ENCODE results near the gene LCORL. TPM values are rescaled to one million over a fixed set of nuclear protein-coding genes. Genes with fewer than 3 reads are reported as not detected.

The LCORL gene
- total RNA-seq, 2 experiments from 2014 or later: 6.3 to 6.5 TPM

GRCh38 chr4:17877661-17878060, 143.9 kb downstream of the LCORL start:
- Mint-ChIP-seq H3K4me3 (no peak overlapping the region), H3K27ac (no peak overlapping the region), H3K9me3 (no peaks in the 10 kb centered on the region), H3K27me3 (no peaks in the 10 kb centered on the region), H3K4me1 (ENCODE audit: low read depth) (no peaks in the 10 kb centered on the region), H3K36me3 (ENCODE audit: low read depth) (peaks cover 10% of the 10 kb centered on the region)
- Histone ChIP-seq H3K4me1 (ENCODE audit: insufficient read depth, low read length) (no peaks in the 10 kb centered on the region), H3K9me3 (ENCODE audit: control insufficient read depth in 1 of 2, insufficient read depth in 1 of 2, low read length in 2 of 2) (no peaks in the 10 kb centered on the region), H3K36me3 (ENCODE audit: insufficient read depth, low read length) (no peaks in the 10 kb centered on the region), H3K27me3 (ENCODE audit: control insufficient read depth in 1 of 2, insufficient read depth in 2 of 2, low read length in 2 of 2) (no peaks in the 10 kb centered on the region), H3K4me3 (ENCODE audit: low read length) (no peak overlapping the region), H3K27ac (ENCODE audit: low read depth in 1 of 2, low read length in 2 of 2) (no peak overlapping the region)
- ATAC-seq (ENCODE audit: poor library complexity): no peak
- ChIA-PET CTCF (no interaction called here), POLR2A (no interaction called here)
- TF ChIP-seq, protein P1, sequence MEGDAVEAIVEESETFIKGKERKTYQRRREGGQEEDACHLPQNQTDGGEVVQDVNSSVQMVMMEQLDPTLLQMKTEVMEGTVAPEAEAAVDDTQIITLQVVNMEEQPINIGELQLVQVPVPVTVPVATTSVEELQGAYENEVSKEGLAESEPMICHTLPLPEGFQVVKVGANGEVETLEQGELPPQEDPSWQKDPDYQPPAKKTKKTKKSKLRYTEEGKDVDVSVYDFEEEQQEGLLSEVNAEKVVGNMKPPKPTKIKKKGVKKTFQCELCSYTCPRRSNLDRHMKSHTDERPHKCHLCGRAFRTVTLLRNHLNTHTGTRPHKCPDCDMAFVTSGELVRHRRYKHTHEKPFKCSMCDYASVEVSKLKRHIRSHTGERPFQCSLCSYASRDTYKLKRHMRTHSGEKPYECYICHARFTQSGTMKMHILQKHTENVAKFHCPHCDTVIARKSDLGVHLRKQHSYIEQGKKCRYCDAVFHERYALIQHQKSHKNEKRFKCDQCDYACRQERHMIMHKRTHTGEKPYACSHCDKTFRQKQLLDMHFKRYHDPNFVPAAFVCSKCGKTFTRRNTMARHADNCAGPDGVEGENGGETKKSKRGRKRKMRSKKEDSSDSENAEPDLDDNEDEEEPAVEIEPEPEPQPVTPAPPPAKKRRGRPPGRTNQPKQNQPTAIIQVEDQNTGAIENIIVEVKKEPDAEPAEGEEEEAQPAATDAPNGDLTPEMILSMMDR (IDR thresholded peaks at IDR 0.05): no peak
- no peak for DNase-seq
- intact Hi-C loops (cut with DNase I, micrococcal nuclease): no loop called here

DNA sequence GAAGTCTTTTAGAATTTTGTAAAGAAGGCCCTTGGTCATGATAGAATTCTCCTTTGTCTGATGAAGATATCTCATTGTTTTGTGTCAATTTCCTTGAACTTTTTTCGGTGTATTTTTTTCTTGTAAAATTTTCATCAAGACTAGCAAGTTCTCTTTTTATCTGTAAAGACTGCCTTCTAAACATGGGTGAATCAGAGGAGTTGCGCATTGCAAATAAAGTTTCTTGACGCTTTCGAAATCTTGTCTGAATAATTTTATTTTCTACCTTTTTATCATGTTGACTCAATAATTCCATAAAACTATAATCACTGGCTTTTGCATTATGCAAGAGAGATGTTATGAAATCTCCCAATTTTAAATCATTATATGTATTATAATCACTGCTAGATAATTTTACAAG, 144.6 kb downstream of the LCORL start:
- Histone ChIP-seq H3K27ac (ENCODE audit: low read depth in 1 of 2, low read length in 2 of 2) (no peak overlapping the region), H3K9me3 (ENCODE audit: control insufficient read depth in 1 of 2, insufficient read depth in 1 of 2, low read length in 2 of 2) (no peaks in the 10 kb centered on the region), H3K4me3 (ENCODE audit: low read length) (no peak overlapping the region), H3K4me1 (ENCODE audit: insufficient read depth, low read length) (no peaks in the 10 kb centered on the region), H3K36me3 (ENCODE audit: insufficient read depth, low read length) (no peaks in the 10 kb centered on the region), H3K27me3 (ENCODE audit: control insufficient read depth in 1 of 2, insufficient read depth in 2 of 2, low read length in 2 of 2) (no peaks in the 10 kb centered on the region)
- H3K4me1 Mint-ChIP-seq (ENCODE audit: low read depth): no peaks in the 10 kb centered on the region
- no peak for ATAC-seq (ENCODE audit: poor library complexity)
- H3K36me3 Mint-ChIP-seq (ENCODE audit: low read depth): peaks cover 10% of the 10 kb centered on the region
- intact Hi-C loops (cut with DNase I, micrococcal nuclease): no loop called here
- no peak overlapping the region for H3K27ac Mint-ChIP-seq
- H3K9me3 Mint-ChIP-seq: no peaks in the 10 kb centered on the region
- no peaks in the 10 kb centered on the region for H3K27me3 Mint-ChIP-seq
- CTCF ChIA-PET: no interaction called here
- H3K4me3 Mint-ChIP-seq: no peak overlapping the region
- POLR2A ChIA-PET: no interaction called here
- TF ChIP-seq, protein P1 (IDR thresholded peaks at IDR 0.05): no peak
- no peak for DNase-seq

GRCh38 chr4:17875402-17876070, 146.0 kb downstream of the LCORL start:
- Mint-ChIP-seq H3K36me3 (ENCODE audit: low read depth) (peaks cover 10% of the 10 kb centered on the region), H3K27me3 (no peaks in the 10 kb centered on the region), H3K9me3 (no peaks in the 10 kb centered on the region), H3K4me1 (ENCODE audit: low read depth) (no peaks in the 10 kb centered on the region), H3K4me3 (no peak overlapping the region), H3K27ac (no peak overlapping the region)
- TF ChIP-seq, protein P1 (IDR thresholded peaks at IDR 0.05): no peak
- DNase-seq (no peak), ATAC-seq (ENCODE audit: poor library complexity) (no peak)
- Histone ChIP-seq H3K9me3 (ENCODE audit: control insufficient read depth in 1 of 2, insufficient read depth in 1 of 2, low read length in 2 of 2) (no peaks in the 10 kb centered on the region), H3K27me3 (ENCODE audit: control insufficient read depth in 1 of 2, insufficient read depth in 2 of 2, low read length in 2 of 2) (no peaks in the 10 kb centered on the region), H3K36me3 (ENCODE audit: insufficient read depth, low read length) (no peaks in the 10 kb centered on the region), H3K27ac (ENCODE audit: low read depth in 1 of 2, low read length in 2 of 2) (no peak overlapping the region), H3K4me3 (ENCODE audit: low read length) (no peak overlapping the region), H3K4me1 (ENCODE audit: insufficient read depth, low read length) (no peaks in the 10 kb centered on the region)
- ChIA-PET POLR2A (no interaction called here), CTCF (no interaction called here)
- intact Hi-C loops (cut with DNase I, micrococcal nuclease): no loop called here

All from CD4-positive, alpha-beta T cell (primary cell).